Measurements from ENCODE around the gene C4BPB.

The C4BPB gene

DNA sequence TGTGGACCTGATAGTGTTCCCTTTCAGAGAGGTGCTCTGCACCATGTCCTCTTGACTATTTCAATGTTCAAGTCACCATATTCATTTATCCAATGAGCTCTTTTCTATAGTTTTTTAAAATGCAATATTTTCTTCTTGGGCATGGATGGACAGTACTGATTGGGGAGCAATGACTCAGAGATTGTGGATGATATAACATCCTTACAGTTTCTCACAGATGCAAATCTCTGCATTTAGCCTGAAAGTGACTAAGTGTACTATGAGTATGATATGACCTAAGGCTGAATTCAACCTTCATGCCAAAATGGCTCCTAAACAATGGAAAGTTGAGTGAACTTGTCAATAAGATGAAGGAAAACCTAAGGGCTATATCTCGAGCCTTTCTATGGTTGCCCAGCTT, 51.9 kb downstream of the C4BPB start:
- no peak for DNase-seq (ENCODE audit: low read depth in 2 of 2)

DNA sequence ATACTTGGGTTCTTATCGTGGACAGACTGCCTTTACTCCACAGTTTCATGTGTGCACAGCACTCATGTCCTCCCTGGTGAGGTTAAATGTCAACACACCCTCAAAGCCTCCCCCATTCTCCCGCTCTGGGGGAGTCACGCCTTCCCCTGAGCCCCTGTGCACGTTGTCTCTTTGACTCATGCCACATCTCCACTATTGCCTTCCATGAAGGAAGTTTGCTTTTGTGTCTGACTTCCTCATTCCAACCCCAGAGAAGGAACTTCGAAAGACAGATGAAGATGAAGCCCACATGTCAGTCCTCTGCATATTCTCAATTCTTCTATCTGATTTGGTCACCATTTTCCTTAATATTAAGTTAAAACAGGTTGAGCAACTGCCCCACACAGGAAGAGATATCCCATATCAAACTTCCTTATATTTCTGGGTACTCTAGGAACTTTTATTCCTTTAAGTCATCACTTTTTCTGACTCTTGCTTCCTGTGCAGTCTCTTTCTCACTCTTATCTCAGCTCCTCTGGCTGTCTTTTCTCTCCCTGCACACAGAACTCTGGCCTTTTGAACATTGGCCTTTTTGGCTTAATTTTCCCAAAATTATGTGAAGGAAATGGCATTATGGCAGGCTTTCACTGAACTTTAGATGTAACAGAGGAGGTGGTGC, 56.9 kb downstream of the C4BPB start:
- no peak for DNase-seq (ENCODE audit: low read depth in 2 of 2)

All from stimulated activated CD8-positive, alpha-beta memory T cell treated with anti-CD3 and anti-CD28 coated beads, Interleukin-15, amount 100 ng/mL, for 48 hours (primary cell).